Stimulated activated CD4-positive, alpha-beta T cell treated with anti-CD3 and anti-CD28 coated beads, Interleukin-15, amount 100 ng/mL, for 1 hour (primary cell): Measurements from ENCODE around the gene MSX1.

Source experiments
- DNase-seq, 2 donors: peaks; one replicate each; pipeline ENCODE4 v3.0.0-alpha.2; 2020; ENCODE audit warnings: low read depth in 1 of 2, low spot score in 1 of 2

Gene MSX1

DNA sequence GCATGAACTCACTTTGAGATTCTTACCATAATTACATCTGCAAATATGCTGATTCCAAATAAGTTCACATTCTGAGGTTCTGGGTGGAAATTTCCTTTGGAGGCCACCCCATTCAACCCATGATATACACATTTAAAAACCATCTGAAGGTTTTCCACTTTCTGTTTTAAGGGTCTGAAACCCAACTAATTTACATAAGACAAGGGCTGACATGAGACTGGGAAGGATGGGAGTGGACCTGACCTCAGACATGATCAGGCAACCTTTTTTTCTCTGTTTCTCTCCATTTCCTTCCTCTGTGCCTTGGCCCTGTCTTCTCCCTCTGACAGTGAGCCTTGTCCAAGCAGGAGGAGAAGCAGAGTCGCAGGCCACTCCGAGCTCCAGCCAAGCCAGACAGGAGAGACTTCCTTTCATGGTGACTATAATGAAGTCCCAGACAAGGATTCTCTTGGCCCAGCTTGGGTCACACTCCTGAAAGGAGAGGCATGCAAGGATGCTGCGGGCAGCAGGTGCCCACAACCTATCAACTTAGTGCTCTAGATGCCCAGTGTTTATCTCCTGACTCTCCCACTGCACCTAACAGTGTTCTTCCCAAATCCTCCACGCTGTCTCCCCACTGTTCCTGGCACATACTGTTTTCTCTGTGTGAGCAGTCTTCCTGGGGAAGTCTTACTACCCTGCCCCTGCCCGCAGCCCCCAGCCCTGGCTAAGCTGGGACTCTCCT is 39.9 kb downstream of the MSX1 start:
- no peak for DNase-seq

DNA sequence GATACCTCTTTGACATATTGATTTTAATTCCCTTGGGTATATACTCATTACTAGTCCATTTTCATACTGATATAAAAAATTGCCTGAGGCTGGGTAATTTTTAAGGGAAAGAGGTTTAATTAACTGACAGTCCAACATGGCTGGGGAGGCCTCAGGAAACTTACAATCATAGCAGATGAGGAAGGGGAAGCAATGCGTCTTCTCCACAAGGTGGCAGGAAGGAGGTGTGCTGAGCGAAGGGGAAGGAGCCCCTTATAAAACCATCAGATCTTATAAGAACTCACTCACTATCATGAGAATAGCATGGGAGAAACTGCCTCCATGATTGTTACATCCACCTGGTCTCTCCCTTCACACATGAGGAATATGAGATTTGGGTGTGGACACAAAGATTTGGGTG is 42.4 kb downstream of the MSX1 start:
- DNase-seq: no peak

DNA sequence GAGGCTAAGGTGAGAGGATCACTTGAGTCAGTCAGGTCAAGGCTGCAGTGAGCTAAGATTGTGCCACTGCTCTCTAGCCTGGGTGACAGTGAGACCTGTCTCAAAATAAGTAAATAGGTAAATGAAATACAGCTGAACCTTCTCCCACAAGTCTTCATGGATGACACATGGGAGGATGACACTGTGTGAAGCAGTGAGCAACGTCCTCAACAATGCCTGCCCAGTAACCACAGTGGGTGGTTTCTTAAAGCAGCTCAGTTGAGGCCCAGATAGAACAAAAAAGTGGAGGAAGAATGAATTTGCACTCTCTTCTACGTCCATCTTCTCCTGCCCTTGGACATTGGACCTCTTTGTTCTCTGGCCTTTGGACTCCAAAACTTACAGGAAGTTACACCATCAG is 52.7 kb downstream of the MSX1 start:
- DNase-seq: no peak

DNA sequence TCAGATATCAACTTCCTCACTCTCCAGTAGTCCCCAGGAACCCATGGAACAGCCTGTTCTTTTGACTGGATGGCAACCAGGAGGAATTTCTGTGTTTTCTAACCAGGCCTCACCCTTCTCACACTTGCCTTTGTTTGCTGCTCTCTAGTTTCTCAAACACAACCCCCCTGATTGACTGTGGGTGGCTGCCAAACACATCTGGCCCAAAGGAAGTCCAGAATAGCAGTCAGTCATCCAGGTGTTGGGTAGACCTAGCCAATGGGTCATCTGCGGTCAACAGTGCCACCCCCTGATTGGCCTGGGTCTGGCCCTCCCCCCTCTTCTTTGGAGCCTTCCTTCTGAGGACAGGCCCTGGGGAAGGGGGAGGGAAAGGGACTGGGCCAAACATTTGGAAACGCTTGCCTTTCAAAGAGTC is 53.7 kb downstream of the MSX1 start:
- no peak for DNase-seq
